ENCODE results near the gene S100A9. TPM values are rescaled to one million over a fixed set of nuclear protein-coding genes. Genes with fewer than 3 reads are reported as not detected.

Gene S100A9
- total and polyA plus RNA-seq, 4 donors = 35.0 to 603 (median 158) TPM

DNA sequence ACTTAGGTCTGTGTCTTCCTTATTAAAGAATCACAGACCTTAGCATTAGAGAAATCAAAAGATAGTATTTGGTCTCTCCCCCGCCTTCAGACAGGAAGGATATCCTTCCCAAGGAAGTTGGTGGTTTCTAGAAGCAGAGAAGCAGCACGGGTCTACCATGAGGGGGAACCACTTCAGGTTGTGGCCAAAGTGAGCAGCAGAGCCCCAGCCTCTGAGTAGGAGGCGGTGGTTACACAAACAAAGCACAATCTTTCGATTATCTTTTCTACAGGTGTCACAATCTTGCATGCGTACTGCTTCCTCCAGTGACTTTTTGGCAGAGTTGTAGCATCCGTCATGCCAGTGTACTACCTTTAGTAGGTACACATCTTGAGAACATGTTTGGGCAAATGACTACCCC, 17.9 kb upstream of the S100A9 start:
- Histone ChIP-seq H3K4me3 (ENCODE audit: low read depth in 1 of 3, low read length in 3 of 3) (no peak overlapping the region), H3K27ac (ENCODE audit: low read depth in 1 of 2, low read length in 2 of 2) (no peak overlapping the region), H3K9me3 (ENCODE audit: control insufficient read depth in 4 of 4, low read length in 3 of 4) (no peaks in the 10 kb centered on the region), H3K9ac (ENCODE audit: low read depth in 1 of 2, low read length in 2 of 2) (no peak overlapping the region), H3K4me1 (ENCODE audit: control insufficient read depth in 4 of 4, insufficient read depth in 4 of 4, low read length in 3 of 4) (no peaks in the 10 kb centered on the region), H3K36me3 (ENCODE audit: control insufficient read depth in 4 of 4, insufficient read depth in 3 of 4, low read depth in 1 of 4, low read length in 3 of 4) (no peaks in the 10 kb centered on the region), H3K27me3 (ENCODE audit: control insufficient read depth in 4 of 4, insufficient read depth in 4 of 4, low read length in 3 of 4) (peaks cover 0 to 5% (median 0%) of the 10 kb centered on the region in 4 donors)
- no peak for DNase-seq (ENCODE audit: low spot score)
- WGBS = 69% methylated on average over 6 of the region's 6 CpGs
- TF ChIP-seq HNF4G (IDR thresholded peaks at IDR 0.05) (no peak), RXRA (IDR thresholded peaks at IDR 0.05) (no peak), SP1 (IDR thresholded peaks at IDR 0.05) (no peak), JUND (IDR thresholded peaks at IDR 0.05) (no peak), FOXA2 (IDR thresholded peaks at IDR 0.05) (no peak), FOXA1 (IDR thresholded peaks at IDR 0.05) (no peak), NR2F2 (IDR thresholded peaks at IDR 0.05) (no peak), RAD21 (IDR thresholded peaks at IDR 0.05) (no peak), EGR1 (IDR thresholded peaks at IDR 0.05; ENCODE audit: low read depth in 2 of 2) (no peak), GABPA (IDR thresholded peaks at IDR 0.05 in 1 of 2, conservative IDR thresholded peaks at IDR 0.05 in 1 of 2) (no peak), YY1 (IDR thresholded peaks at IDR 0.05) (no peak), HNF4A (conservative IDR thresholded peaks at IDR 0.05) (no peak), TAF1 (conservative IDR thresholded peaks at IDR 0.05) (no peak)
- TF ChIP-seq, protein P1, sequence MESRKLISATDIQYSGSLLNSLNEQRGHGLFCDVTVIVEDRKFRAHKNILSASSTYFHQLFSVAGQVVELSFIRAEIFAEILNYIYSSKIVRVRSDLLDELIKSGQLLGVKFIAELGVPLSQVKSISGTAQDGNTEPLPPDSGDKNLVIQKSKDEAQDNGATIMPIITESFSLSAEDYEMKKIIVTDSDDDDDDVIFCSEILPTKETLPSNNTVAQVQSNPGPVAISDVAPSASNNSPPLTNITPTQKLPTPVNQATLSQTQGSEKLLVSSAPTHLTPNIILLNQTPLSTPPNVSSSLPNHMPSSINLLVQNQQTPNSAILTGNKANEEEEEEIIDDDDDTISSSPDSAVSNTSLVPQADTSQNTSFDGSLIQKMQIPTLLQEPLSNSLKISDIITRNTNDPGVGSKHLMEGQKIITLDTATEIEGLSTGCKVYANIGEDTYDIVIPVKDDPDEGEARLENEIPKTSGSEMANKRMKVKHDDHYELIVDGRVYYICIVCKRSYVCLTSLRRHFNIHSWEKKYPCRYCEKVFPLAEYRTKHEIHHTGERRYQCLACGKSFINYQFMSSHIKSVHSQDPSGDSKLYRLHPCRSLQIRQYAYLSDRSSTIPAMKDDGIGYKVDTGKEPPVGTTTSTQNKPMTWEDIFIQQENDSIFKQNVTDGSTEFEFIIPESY (IDR thresholded peaks at IDR 0.05) = no peak
- TF ChIP-seq, protein P2, sequence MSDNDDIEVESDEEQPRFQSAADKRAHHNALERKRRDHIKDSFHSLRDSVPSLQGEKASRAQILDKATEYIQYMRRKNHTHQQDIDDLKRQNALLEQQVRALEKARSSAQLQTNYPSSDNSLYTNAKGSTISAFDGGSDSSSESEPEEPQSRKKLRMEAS (IDR thresholded peaks at IDR 0.05) = no peak
- TF ChIP-seq, protein P3, sequence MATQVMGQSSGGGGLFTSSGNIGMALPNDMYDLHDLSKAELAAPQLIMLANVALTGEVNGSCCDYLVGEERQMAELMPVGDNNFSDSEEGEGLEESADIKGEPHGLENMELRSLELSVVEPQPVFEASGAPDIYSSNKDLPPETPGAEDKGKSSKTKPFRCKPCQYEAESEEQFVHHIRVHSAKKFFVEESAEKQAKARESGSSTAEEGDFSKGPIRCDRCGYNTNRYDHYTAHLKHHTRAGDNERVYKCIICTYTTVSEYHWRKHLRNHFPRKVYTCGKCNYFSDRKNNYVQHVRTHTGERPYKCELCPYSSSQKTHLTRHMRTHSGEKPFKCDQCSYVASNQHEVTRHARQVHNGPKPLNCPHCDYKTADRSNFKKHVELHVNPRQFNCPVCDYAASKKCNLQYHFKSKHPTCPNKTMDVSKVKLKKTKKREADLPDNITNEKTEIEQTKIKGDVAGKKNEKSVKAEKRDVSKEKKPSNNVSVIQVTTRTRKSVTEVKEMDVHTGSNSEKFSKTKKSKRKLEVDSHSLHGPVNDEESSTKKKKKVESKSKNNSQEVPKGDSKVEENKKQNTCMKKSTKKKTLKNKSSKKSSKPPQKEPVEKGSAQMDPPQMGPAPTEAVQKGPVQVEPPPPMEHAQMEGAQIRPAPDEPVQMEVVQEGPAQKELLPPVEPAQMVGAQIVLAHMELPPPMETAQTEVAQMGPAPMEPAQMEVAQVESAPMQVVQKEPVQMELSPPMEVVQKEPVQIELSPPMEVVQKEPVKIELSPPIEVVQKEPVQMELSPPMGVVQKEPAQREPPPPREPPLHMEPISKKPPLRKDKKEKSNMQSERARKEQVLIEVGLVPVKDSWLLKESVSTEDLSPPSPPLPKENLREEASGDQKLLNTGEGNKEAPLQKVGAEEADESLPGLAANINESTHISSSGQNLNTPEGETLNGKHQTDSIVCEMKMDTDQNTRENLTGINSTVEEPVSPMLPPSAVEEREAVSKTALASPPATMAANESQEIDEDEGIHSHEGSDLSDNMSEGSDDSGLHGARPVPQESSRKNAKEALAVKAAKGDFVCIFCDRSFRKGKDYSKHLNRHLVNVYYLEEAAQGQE (IDR thresholded peaks at IDR 0.05) = no peak
- TF ChIP-seq, protein P4, sequence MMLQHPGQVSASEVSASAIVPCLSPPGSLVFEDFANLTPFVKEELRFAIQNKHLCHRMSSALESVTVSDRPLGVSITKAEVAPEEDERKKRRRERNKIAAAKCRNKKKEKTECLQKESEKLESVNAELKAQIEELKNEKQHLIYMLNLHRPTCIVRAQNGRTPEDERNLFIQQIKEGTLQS (IDR thresholded peaks at IDR 0.05) = no peak
- TF ChIP-seq, protein P5, sequence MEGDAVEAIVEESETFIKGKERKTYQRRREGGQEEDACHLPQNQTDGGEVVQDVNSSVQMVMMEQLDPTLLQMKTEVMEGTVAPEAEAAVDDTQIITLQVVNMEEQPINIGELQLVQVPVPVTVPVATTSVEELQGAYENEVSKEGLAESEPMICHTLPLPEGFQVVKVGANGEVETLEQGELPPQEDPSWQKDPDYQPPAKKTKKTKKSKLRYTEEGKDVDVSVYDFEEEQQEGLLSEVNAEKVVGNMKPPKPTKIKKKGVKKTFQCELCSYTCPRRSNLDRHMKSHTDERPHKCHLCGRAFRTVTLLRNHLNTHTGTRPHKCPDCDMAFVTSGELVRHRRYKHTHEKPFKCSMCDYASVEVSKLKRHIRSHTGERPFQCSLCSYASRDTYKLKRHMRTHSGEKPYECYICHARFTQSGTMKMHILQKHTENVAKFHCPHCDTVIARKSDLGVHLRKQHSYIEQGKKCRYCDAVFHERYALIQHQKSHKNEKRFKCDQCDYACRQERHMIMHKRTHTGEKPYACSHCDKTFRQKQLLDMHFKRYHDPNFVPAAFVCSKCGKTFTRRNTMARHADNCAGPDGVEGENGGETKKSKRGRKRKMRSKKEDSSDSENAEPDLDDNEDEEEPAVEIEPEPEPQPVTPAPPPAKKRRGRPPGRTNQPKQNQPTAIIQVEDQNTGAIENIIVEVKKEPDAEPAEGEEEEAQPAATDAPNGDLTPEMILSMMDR (IDR thresholded peaks at IDR 0.05; ENCODE audit: low read depth, low read length, missing input control) = no peak
